ENCODE results near the gene CCDC191. TPM values are rescaled to one million over a fixed set of nuclear protein-coding genes. Genes with fewer than 3 reads are reported as not detected.

Gene CCDC191
- polyA plus RNA-seq, 3 donors = 0.48 to 2.9 (median 1.2) TPM

DNA sequence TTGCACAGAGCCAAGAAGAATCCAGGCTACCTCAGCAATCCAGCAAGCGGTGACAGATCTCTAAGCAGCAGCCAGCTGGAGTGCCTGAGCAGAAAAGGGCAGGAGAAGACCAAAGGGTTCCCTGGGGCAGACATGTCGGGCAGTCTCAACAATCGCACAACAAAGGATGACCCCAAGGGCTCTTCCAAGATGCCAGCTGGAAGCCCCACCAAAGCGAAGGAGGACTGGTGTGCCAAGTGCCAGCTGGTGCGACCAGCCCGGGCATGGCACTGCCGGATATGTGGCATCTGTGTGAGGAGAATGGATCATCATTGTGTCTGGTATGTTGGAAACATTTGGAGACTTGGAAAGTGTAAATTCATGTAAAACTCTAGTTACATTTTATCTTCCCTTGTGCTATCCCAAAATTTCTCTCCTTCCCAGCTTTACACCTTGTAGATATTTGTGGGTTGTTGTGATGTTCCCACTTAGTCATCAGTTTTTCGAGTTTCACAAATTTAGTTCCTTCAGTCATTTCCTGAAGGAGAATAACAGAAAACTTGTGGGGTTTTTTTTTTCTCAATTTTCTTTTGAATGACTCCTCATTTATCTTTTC, 102.1 kb downstream of the CCDC191 start:
- peak overlapping the region; percentile 7 for H2AFZ ChIP-seq (ENCODE audit: insufficient read depth, low read depth, low read length, poor library complexity, severe bottlenecking)
- H3K4me1 ChIP-seq (ENCODE audit: control insufficient read depth in 1 of 2, insufficient read depth in 2 of 2, low read length in 2 of 2) = peaks cover 0 to 3% of the 10 kb centered on the region in 2 donors
- no peaks in the 10 kb centered on the region for H3K9me3 ChIP-seq (replicated peaks in 1 of 2; ENCODE audit: control insufficient read depth in 1 of 2, insufficient read depth in 1 of 2, low read length in 2 of 2)
- WGBS (ENCODE audit: insufficient coverage) = 75% methylated on average over 4 of the region's 8 CpGs
- Mint-ChIP-seq H3K9me3 (peaks cover 0 to 2% (median 0%) of the 10 kb centered on the region in 7 donors), H3K36me3 (peaks cover 0 to 8% of the 10 kb centered on the region in 2 donors), H3K27ac (peak overlapping the region in 1 of 7 donors; percentile 17), H3K27me3 (ENCODE audit: low read depth in 3 of 3) (peaks cover 1 to 7% (median 4%) of the 10 kb centered on the region in 3 donors), H3K4me1 (peaks cover 13% of the 10 kb centered on the region), H3K4me3 (no peak overlapping the region)
- no peak overlapping the region for H3K4me3 ChIP-seq (replicated peaks in 1 of 3; ENCODE audit: low read depth in 2 of 3, low read length in 3 of 3)
- peaks cover 0 to 2% of the 10 kb centered on the region in 2 donors for H3K27me3 ChIP-seq (ENCODE audit: control insufficient read depth in 2 of 2, insufficient read depth in 2 of 2, low read length in 2 of 2)
- TF ChIP-seq CTCF (IDR thresholded peaks at IDR 0.05) = no peak
- no peaks in the 10 kb centered on the region for H3K36me3 ChIP-seq (replicated peaks in 1 of 2; ENCODE audit: control insufficient read depth in 1 of 2, insufficient read depth in 2 of 2, low read length in 2 of 2)
- H3K9ac ChIP-seq (ENCODE audit: insufficient read depth, low read length, poor library complexity, severe bottlenecking) = no peak overlapping the region
- no peak overlapping the region for H3K4me2 ChIP-seq (replicated peaks; ENCODE audit: extremely low read depth, low read length, poor library complexity, severe bottlenecking)
- no peaks in the 10 kb centered on the region for H4K20me1 ChIP-seq (ENCODE audit: insufficient read depth, low read length)
- no peak overlapping the region for H3K27ac ChIP-seq (ENCODE audit: low read depth in 1 of 2, low read length in 2 of 2)
- intact Hi-C loops (cut with micrococcal nuclease) = no loop called here
- no peak for DNase-seq
- H3K79me2 ChIP-seq (ENCODE audit: insufficient read depth, low read length) = no peaks in the 10 kb centered on the region

DNA sequence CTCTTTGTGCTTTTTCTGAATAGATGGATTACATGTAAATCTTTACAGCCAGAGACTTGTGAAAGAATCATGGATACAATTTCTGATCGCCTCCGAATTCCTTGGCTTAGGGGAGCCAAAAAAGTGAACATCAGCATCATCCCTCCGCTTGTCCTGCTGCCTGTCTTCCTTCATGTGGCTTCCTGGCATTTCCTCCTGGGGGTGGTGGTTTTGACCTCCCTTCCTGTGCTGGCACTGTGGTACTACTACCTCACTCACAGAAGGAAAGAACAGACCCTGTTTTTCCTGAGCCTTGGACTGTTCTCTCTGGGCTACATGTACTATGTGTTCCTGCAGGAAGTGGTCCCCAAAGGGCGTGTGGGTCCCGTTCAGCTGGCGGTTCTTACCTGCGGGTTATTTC, 102.6 kb downstream of the CCDC191 start:
- Histone ChIP-seq H3K27me3 (ENCODE audit: control insufficient read depth in 2 of 2, insufficient read depth in 2 of 2, low read length in 2 of 2) (peaks cover 4 to 6% of the 10 kb centered on the region in 2 donors), H3K9ac (ENCODE audit: insufficient read depth, low read length, poor library complexity, severe bottlenecking) (no peak overlapping the region), H2AFZ (ENCODE audit: insufficient read depth, low read depth, low read length, poor library complexity, severe bottlenecking) (peak overlapping the region; percentile 7), H3K4me2 (replicated peaks; ENCODE audit: extremely low read depth, low read length, poor library complexity, severe bottlenecking) (no peak overlapping the region), H3K4me1 (ENCODE audit: control insufficient read depth in 1 of 2, insufficient read depth in 2 of 2, low read length in 2 of 2) (peaks cover 1 to 5% of the 10 kb centered on the region in 2 donors), H4K20me1 (ENCODE audit: insufficient read depth, low read length) (no peaks in the 10 kb centered on the region), H3K4me3 (replicated peaks in 1 of 3; ENCODE audit: low read depth in 2 of 3, low read length in 3 of 3) (no peak overlapping the region), H3K9me3 (replicated peaks in 1 of 2; ENCODE audit: control insufficient read depth in 1 of 2, insufficient read depth in 1 of 2, low read length in 2 of 2) (no peaks in the 10 kb centered on the region), H3K79me2 (ENCODE audit: insufficient read depth, low read length) (no peaks in the 10 kb centered on the region), H3K27ac (ENCODE audit: low read depth in 1 of 2, low read length in 2 of 2) (no peak overlapping the region), H3K36me3 (replicated peaks in 1 of 2; ENCODE audit: control insufficient read depth in 1 of 2, insufficient read depth in 2 of 2, low read length in 2 of 2) (no peaks in the 10 kb centered on the region)
- Mint-ChIP-seq H3K4me3 (no peak overlapping the region), H3K4me1 (peaks cover 17% of the 10 kb centered on the region), H3K36me3 (peaks cover 0 to 5% of the 10 kb centered on the region in 2 donors), H3K27ac (no peak overlapping the region), H3K9me3 (peaks cover 0 to 2% (median 0%) of the 10 kb centered on the region in 7 donors), H3K27me3 (ENCODE audit: low read depth in 3 of 3) (peaks cover 5 to 13% (median 9%) of the 10 kb centered on the region in 3 donors)
- intact Hi-C loops (cut with micrococcal nuclease) = no loop called here
- TF ChIP-seq CTCF (IDR thresholded peaks at IDR 0.05) = no peak
- WGBS (ENCODE audit: insufficient coverage) = 11% methylated on average over 7 of the region's 7 CpGs
- no peak for DNase-seq
